HFF-Myc (cell line): ENCODE data around the gene GNB1L.

Source experiments
- DNase-seq: peaks from one replicate; pipeline ENCODE4 v3.0.0-alpha.2; 2011; ENCODE audit warnings: low read depth; ENCODE audit errors: extremely low read depth
- H3K4me3 ChIP-seq: replicated peaks from 2 replicates; pipeline ENCODE4 v1.5.1; 2011; ENCODE audit warnings: low read depth, mild to moderate bottlenecking, control low read depth, low read length
- CTCF ChIP-seq: IDR thresholded peaks from 2 replicates; pipeline ENCODE4 v1.5.1; 2012; ENCODE audit warnings: mild to moderate bottlenecking, low read depth, low read length, control low read depth; ENCODE audit errors: missing control alignments

GNB1L gene

DNA sequence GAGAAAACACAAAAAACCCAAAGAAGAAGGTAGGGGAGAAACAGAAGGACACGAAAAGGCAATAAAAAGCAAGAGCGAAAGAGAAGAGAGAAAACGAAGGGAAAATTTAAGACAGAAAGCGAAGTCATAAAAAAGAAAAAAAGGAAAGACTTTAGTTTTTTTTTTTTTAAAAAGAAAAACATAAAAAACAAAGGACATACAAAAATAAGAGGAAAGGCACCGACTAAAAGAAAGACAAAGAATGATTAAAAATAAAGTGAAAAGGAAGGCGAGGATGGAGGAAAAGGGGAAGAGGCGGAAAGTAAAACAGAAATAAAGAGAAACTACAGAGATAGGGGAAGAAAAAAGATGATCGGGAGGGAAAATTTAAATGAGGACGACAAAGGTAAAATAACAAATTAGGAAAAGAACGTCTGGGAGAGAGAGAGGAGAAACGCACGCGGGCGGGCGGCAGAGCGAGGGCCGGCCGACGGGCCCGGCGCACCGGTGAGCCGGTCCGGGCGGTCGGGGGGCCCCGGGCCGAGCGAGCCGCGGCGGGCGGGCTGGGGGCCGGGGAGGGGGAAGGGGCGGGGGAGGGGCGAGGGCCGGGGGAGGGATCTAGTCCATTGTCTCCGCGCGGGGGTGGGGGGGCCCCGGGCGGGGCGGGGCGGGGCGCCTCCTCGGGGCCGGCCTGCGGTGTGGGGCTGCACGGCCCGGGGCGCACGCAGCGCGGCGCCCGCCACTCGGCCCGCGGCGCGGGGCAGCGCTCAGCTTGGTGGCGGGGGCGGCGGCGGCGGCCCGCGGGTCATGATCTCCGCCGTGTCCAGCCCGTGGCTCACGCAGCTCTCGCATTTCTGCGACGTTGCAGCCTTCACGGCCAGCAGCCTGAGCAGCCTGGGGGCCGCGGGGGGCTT is 94.4 kb downstream of the GNB1L start, which contains the start of gene TBX1:
Gene TBX1 (plus strand): TSS at position 721 of the 893 bp plus-strand sequence. CDS start 66 bp downstream, at position 787.
- TF ChIP-seq CTCF, result no peak
- no peak for DNase-seq
- peak within 1 kb of the TSS; percentile 44 for H3K4me3 ChIP-seq

DNA sequence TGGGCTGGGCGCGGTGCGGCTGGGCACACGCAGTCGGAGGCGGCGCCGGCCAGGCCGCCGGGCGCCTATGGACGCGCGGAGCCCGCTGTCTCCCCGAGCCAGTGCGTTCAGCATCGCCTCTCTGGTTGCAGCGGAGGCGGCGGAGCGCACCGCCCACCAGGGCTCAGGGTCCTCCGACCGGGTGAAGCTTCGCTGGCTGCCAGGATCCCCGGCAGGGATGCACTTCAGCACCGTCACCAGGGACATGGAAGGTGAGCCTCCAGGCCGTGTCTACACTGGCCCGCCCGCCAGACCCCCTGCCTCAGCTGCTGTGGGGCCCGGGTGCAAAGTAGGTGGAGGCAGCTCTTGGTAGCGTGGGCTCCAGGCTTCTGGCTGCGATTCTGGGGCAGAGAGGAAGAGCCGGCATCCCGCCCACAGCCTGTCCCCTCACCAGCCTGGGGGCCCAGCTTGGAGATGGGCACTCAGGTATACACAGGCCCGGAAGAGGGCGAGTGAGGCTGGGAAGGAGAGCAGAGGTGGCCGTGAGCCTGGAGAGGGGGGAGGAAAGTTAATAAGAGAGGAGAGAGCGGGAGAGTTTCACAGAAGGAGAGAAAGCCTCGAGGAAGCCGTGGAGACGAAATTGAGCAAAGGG is 95.1 kb downstream of the GNB1L start:
- no peak for TF ChIP-seq CTCF
- DNase-seq, result no peak
- H3K4me3 ChIP-seq, result peak overlapping the region; percentile 33

DNA sequence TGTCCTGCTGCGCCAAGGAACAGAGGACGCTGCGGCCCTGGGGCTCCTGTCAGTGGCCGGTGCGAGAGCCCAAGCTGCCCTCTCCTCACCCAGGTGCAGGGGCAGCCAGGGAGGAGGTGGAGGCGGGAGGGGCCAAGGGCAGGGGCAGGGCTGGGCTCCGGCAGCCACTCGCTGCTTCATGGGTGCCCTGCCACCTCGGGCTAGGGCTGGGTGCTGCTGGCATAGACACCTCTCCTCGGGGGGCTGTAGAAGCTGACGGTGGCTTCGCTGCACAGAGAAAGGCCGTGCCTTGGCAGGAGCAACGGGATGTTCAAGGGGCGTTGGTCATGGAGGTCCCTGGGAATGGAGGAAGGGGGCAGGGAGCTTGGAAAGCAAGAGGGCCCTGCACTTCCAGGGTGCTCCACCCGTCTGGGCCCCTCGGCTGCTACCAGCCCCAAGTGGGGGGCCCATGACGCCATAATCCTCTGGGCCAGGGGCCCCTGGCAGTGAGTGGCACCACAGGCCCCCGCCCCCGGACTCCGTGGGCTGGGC is 95.7 kb downstream of the GNB1L start:
- DNase-seq, result no peak
- TF ChIP-seq CTCF, result no peak
- no peak overlapping the region; the same call in 1 of the 2 replicates for H3K4me3 ChIP-seq

DNA sequence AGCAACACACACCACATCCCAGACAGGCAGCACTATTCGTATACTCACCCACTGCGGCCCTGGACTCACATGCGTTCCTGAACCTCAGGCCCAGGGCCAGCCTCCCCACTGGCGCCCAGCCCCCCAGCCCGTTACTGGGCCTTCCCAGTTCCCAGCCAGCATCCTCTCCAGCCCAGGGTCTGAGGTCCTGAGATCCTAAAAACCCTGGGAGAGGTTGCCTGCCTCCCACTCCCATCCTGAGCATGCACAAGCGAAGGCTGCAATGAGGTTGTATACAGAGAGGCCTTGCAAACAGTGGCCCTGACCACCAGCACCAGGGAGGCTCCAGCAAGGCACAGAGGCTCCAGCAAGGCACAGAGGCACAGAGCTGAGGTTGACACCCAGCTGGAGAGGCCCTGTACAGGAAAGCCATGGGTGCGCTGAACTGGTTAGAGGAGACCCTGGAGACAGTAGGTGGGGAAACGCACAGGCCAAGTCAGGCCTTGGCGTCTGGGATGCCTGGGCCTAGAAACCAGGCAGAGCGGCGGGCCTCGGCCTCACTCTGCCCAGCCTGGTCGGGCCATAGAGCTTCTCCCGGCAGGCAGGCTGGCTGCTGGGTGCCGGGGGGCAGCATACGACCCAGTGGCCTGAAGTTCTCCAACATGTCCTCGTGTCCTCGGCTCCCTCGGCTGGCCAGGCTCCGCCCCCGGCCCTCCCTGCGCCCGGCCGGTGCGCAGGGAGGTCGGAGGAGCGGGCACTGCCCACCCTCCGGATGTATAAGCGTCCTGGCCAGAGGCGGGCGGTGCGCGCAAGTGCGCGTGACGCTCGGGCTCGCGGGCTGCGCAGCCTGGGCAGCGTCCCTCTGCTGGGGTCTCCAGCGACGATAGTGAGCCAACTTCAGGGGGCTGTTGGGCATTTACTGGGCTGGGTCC is 96.4 kb downstream of the GNB1L start:
- DNase-seq, result no peak
- no peak for TF ChIP-seq CTCF
- H3K4me3 ChIP-seq, result no peak overlapping the region

GRCh38 chr22:19757140-19757984 is 97.3 kb downstream of the GNB1L start:
- no peak overlapping the region for H3K4me3 ChIP-seq
- TF ChIP-seq CTCF, result no peak
- DNase-seq, result no peak
